HG03457 (cell line): ENCODE data around the gene A3GALT2.

Experiments used
- ATAC-seq: cut with Tn5 transposase; IDR thresholded peaks from one replicate; pipeline ENCODE4 v1.9.1; 2021; ENCODE audit warnings: moderate number of reproducible peaks; ENCODE audit not compliant: unreplicated experiment

The A3GALT2 gene

GRCh38 chr1:33257207-33257771, 63.6 kb downstream of the A3GALT2 start:
- ATAC-seq = no peak
